HCT116 (cell line): ENCODE measurements around the gene SLC7A5. TPM values are rescaled to one million over a fixed set of nuclear protein-coding genes. Genes with fewer than 3 reads are reported as not detected.

Source experiments
- ATAC-seq: fragments of 200-7000 bp; cut with Tn5 transposase; 2 replicates; pipeline ENCODE4 v1.9.1; 2020; ENCODE audit warnings: mild to moderate bottlenecking, moderate library complexity
- BruUV-seq: library from RNA; stranded (reverse); fragments of 400-500 nt; replicated peaks from 2 replicates; lab custom pipeline; 2021; lab: Mats Ljungman, UMichigan
- CTCF ChIA-PET: fragments of 300-600 bp; sonication (Branson Sonifier 250); formaldehyde crosslinking; loops from one replicate; lab custom pipeline; 2021; ENCODE audit warnings: antibody characterized with exemption; lab: Charles Lee
- POLR2A ChIA-PET: fragments of 300-600, 350-600 bp; sonication (Branson Sonifier 250); formaldehyde crosslinking; loops from one replicate; lab custom pipeline; 2021; ENCODE audit warnings: antibody characterized with exemption; lab: Charles Lee
- RAD21 ChIA-PET, 2 experiments: fragments of 300-600 bp; sonication (Branson Sonifier 250); formaldehyde crosslinking; loops; one replicate each; lab custom pipeline; 2023; ENCODE audit warnings: low total read pairs in 2 of 2; ENCODE audit not compliant: uncharacterized antibody in 2 of 2, unreplicated experiment in 2 of 2, low non-redundant PET in 1 of 2; lab: Charles Lee
- DNase-seq: peaks from one replicate; pipeline ENCODE4 v3.0.0-alpha.2; 2010; ENCODE audit warnings: low read depth, low spot score
- H2AFZ ChIP-seq: fragments of 200-600 bp; shearing (Covaris generic), sonication (generic); 2 replicates; pipeline ENCODE4 v1.6.1; 2017; ENCODE audit warnings: low read depth, mixed run types, mixed read lengths, antibody characterized with exemption, low read length; ENCODE audit not compliant: poor library complexity, severe bottlenecking
- H3K27ac ChIP-seq: 2 replicates; pipeline ENCODE4 v1.5.1; 2012; ENCODE audit warnings: low read depth, low read length
- H3K27me3 ChIP-seq: fragments of 200-600 bp; sonication (generic); 2 replicates; pipeline ENCODE4 v1.6.1; 2016; ENCODE audit warnings: mixed run types, low read length, mixed read lengths; ENCODE audit not compliant: insufficient read depth
- H3K36me3 ChIP-seq, 2 experiments: fragments of 200-500 bp in 1 of 2; fragments of 200-600 bp in 1 of 2; sonication (Bioruptor generic) in 1 of 2; sonication (generic) in 1 of 2; 2 replicates each; pipeline versions ENCODE4 v1.5.1 to v1.6.1; 2014 to 2016; ENCODE audit warnings: low read length in 2 of 2, inconsistent platforms in 1 of 2, mixed read lengths in 1 of 2, mixed run types in 1 of 2; ENCODE audit not compliant: insufficient read depth in 2 of 2, control insufficient read depth in 1 of 2
- H3K4me1 ChIP-seq, 2 experiments: fragments of 200-600 bp in 1 of 2; sonication (generic) in 1 of 2; 2 replicates each; pipeline versions ENCODE4 v1.5.1 to v1.6.1; 2012 to 2017; ENCODE audit warnings: low read length in 2 of 2, inconsistent platforms in 1 of 2, mild to moderate bottlenecking in 1 of 2, mixed read lengths in 1 of 2, mixed run types in 1 of 2, moderate library complexity in 1 of 2; ENCODE audit not compliant: insufficient read depth in 2 of 2, control insufficient read depth in 1 of 2
- H3K4me2 ChIP-seq: fragments of 200-600 bp; sonication (generic); 2 replicates; pipeline ENCODE4 v1.6.1; 2017; ENCODE audit warnings: mixed run types, low read length, mixed read lengths
- H3K4me3 ChIP-seq, 2 experiments: fragments of 200-600 bp in 1 of 2; sonication (generic) in 1 of 2; replicated peaks in 1 of 2; 2 replicates each; pipeline ENCODE4 v1.5.1; 2011 to 2016; ENCODE audit warnings: low read length in 2 of 2, control low read depth in 1 of 2, low read depth in 1 of 2, mild to moderate bottlenecking in 1 of 2, mixed read lengths in 1 of 2, mixed run types in 1 of 2
- H3K79me2 ChIP-seq: fragments of 200-600 bp; sonication (generic); 2 replicates; pipeline ENCODE4 v1.6.1; 2017; ENCODE audit warnings: mild to moderate bottlenecking, mixed run types, low read length, moderate library complexity, mixed read lengths; ENCODE audit not compliant: insufficient read depth
- H3K9ac ChIP-seq: fragments of 200-600 bp; sonication (generic); 2 replicates; pipeline ENCODE4 v1.6.1; 2016; ENCODE audit warnings: low read length, mixed read lengths
- H3K9me2 ChIP-seq: fragments of 200-600 bp; sonication (generic), shearing (Covaris generic); 2 replicates; pipeline ENCODE4 v1.6.1; 2017; ENCODE audit warnings: mixed run types, mild to moderate bottlenecking, moderate library complexity; ENCODE audit not compliant: insufficient read depth
- H3K9me3 ChIP-seq, 2 experiments: fragments of 200-500 bp in 1 of 2; fragments of 200-600 bp in 1 of 2; sonication (Bioruptor generic) in 1 of 2; sonication (generic) in 1 of 2; 2 replicates each; pipeline ENCODE4 v1.6.1; 2014 to 2017; ENCODE audit warnings: low read length in 2 of 2, mixed read lengths in 2 of 2, inconsistent platforms in 1 of 2, low read depth in 1 of 2, mild to moderate bottlenecking in 1 of 2, mixed run types in 1 of 2, moderate library complexity in 1 of 2; ENCODE audit not compliant: control insufficient read depth in 1 of 2, insufficient read depth in 1 of 2
- H4K20me1 ChIP-seq: fragments of 200-600 bp; sonication (generic), shearing (Covaris generic); 2 replicates; pipeline ENCODE4 v1.6.1; 2017; ENCODE audit warnings: mixed run types, mild to moderate bottlenecking, moderate library complexity; ENCODE audit not compliant: insufficient read depth
- ATF3 ChIP-seq: IDR thresholded peaks from 2 replicates; pipeline ENCODE4 v1.6.1; 2012
- CEBPB ChIP-seq: IDR thresholded peaks from 2 replicates; pipeline ENCODE4 v1.6.1; 2012; ENCODE audit warnings: low read depth
- CTCF ChIP-seq, 3 experiments: fragments of 200-600 bp in 1 of 3; sonication (generic) in 1 of 3; IDR thresholded peaks in 2 of 3; conservative IDR thresholded peaks in 1 of 3; 2 replicates each; pipeline ENCODE4 v1.5.1; 2012 to 2017; ENCODE audit warnings: low read depth in 2 of 3, low read length in 2 of 3, antibody characterized with exemption in 1 of 3, borderline replicate concordance in 1 of 3, control low read depth in 1 of 3, mild to moderate bottlenecking in 1 of 3, mixed read lengths in 1 of 3, mixed run types in 1 of 3, moderate library complexity in 1 of 3; ENCODE audit not compliant: insufficient read depth in 1 of 3
- EGR1 ChIP-seq: IDR thresholded peaks from 2 replicates; pipeline ENCODE4 v1.6.1; 2012; ENCODE audit warnings: low read depth
- EZH2 ChIP-seq: fragments of 200-600 bp; sonication (generic); IDR thresholded peaks from 2 replicates; pipeline ENCODE4 v1.6.1; 2017; ENCODE audit warnings: antibody characterized with exemption, mixed run types
- EZH2phosphoT487 ChIP-seq: fragments of 200-600 bp; IDR thresholded peaks from 2 replicates; pipeline ENCODE4 v1.6.1; 2018; ENCODE audit warnings: antibody characterized with exemption, borderline replicate concordance
- JUND ChIP-seq: IDR thresholded peaks from 2 replicates; pipeline ENCODE4 v1.6.1; 2012
- MAX ChIP-seq: IDR thresholded peaks from 2 replicates; pipeline ENCODE4 v1.6.1; 2012
- POLR2AphosphoS5 ChIP-seq: IDR thresholded peaks from 2 replicates; pipeline ENCODE4 v1.6.1; 2011; ENCODE audit warnings: mild to moderate bottlenecking, low read depth, low read length, moderate library complexity
- RAD21 ChIP-seq: IDR thresholded peaks from 2 replicates; pipeline ENCODE4 v1.6.1; 2012; ENCODE audit warnings: low read depth, mild to moderate bottlenecking
- SIN3A ChIP-seq: IDR thresholded peaks from 2 replicates; pipeline ENCODE4 v1.6.1; 2012; ENCODE audit warnings: low read depth
- SRF ChIP-seq: IDR thresholded peaks from 2 replicates; pipeline ENCODE4 v1.6.1; 2012; ENCODE audit warnings: low read depth
- ZFX ChIP-seq: fragments of 450-650 bp; IDR thresholded peaks from 2 replicates; pipeline ENCODE4 v1.6.1; 2017
- ZNF274 ChIP-seq: fragments of 200-500 bp; sonication (Bioruptor generic); IDR thresholded peaks from 2 replicates; pipeline ENCODE4 v1.6.1; 2014; ENCODE audit warnings: mild to moderate bottlenecking, low read depth, low read length, inconsistent platforms
- intact Hi-C: fragments of 100-400 bp; cut with micrococcal nuclease; formaldehyde crosslinking; loops from 2 replicates; pipeline ENCODE4 v1.10.0; 2022
- total RNA-seq: library from RNA; stranded (reverse); gene quantifications from one replicate; pipeline ENCODE4 v1.2.1, GENCODE V29; 2021; ENCODE audit not compliant: unreplicated experiment

Gene SLC7A5
- total RNA-seq, 1 experiment from 2014 or later, result 482 TPM

GRCh38 chr16:87836844-87837581, 32.3 kb downstream of the SLC7A5 start:
- H3K27me3 ChIP-seq, result no peaks in the 10 kb centered on the region
- no TSS peak for BruUV-seq
- no peak overlapping the region for H3K4me3 ChIP-seq
- H3K9me2 ChIP-seq, result no peaks in the 10 kb centered on the region
- RAD21 ChIA-PET, result no interaction called here
- H2AFZ ChIP-seq, result no peak overlapping the region
- no peak overlapping the region for H3K4me2 ChIP-seq
- no peak for DNase-seq
- intact Hi-C loops, result no loop called here
- H3K9me3 ChIP-seq, result no peaks in the 10 kb centered on the region
- CTCF ChIA-PET, result interaction anchor here (2.9 kb wide), 1 partner anchor 13 kb away, joined by 12 read pairs; no protein-coding TSS in a partner anchor
- POLR2A ChIA-PET, result no interaction called here
- 0 out of 2 replicates have a peak, but pooled peaks have one; percentile 13 for ATAC-seq
- peaks cover 33% of the 10 kb centered on the region for H3K79me2 ChIP-seq
- H3K4me1 ChIP-seq, result no peaks in the 10 kb centered on the region
- H3K9ac ChIP-seq, result no peak overlapping the region
- H3K27ac ChIP-seq, result no peak overlapping the region
- no peak for TF ChIP-seq SRF
- no peak for TF ChIP-seq ZNF274
- peak; percentile 28; the same call in 1 of the 2 replicates for TF ChIP-seq POLR2AphosphoS5
- peaks cover 12% of the 10 kb centered on the region; the same call in 1 of the 2 replicates for H4K20me1 ChIP-seq
- peaks cover 67 to 96% of the 10 kb centered on the region in 2 experiments for H3K36me3 ChIP-seq

GRCh38 chr16:87836346-87836843, 32.9 kb downstream of the SLC7A5 start:
- Histone ChIP-seq H2AFZ (no peak overlapping the region), H3K9me2 (no peaks in the 10 kb centered on the region), H3K4me3 (no peak overlapping the region), H3K9ac (no peak overlapping the region), H3K4me1 (no peaks in the 10 kb centered on the region), H3K27ac (no peak overlapping the region; the same call in 1 of the 2 replicates), H3K79me2 (peaks cover 27% of the 10 kb centered on the region), H3K27me3 (no peaks in the 10 kb centered on the region), H3K9me3 (no peaks in the 10 kb centered on the region), H3K36me3 (peaks cover 67 to 96% of the 10 kb centered on the region in 2 experiments), H4K20me1 (peaks cover 7% of the 10 kb centered on the region; the same call in 1 of the 2 replicates), H3K4me2 (no peak overlapping the region)
- BruUV-seq, result no TSS peak
- ChIA-PET POLR2A (no interaction called here), CTCF (interaction anchor here (2.9 kb wide), 1 partner anchor 14 kb away, joined by 12 read pairs; no protein-coding TSS in a partner anchor), RAD21 (no interaction called here)
- DNase-seq, result no peak
- intact Hi-C loops, result no loop called here
- no peak for ATAC-seq
- TF ChIP-seq CTCF (IDR thresholded peaks at IDR 0.05 in 2 of 3, conservative IDR thresholded peaks at IDR 0.05 in 1 of 3; ENCODE audit: borderline replicate concordance in 1 of 3, insufficient read depth in 1 of 3, low read depth in 2 of 3, low read length in 2 of 3) (no peak), SIN3A (no peak), SRF (no peak), JUND (no peak), ATF3 (no peak), MAX (no peak), CEBPB (no peak), ZFX (no peak), EZH2phosphoT487 (no peak), RAD21 (no peak), POLR2AphosphoS5 (no peak), EGR1 (no peak), EZH2 (no peak)
